Measurements from ENCODE around the gene TMUB2.

- no peak for TF ChIP-seq CTCF (IDR thresholded peaks at IDR 0.05)
- TF ChIP-seq POLR2A (IDR thresholded peaks at IDR 0.05), result no peak
Measured at GRCh38 chr17:44213403-44214229, 26.8 kb downstream of the TMUB2 start.
